Small intestine (tissue), 7 donors: ENCODE data around the gene PDE2A. TPM values are rescaled to one million over a fixed set of nuclear protein-coding genes. Genes with fewer than 3 reads are reported as not detected.
A peak's percentile ranks its signal among the peaks of the same experiment; 100 is the strongest.

Source experiments
- DNase-seq, 2 donors: peaks; one replicate each; pipeline versions ENCODE4 v3.0.0 to v3.0.0-alpha.2; 2013
- FAIRE-seq: peaks from 2 replicates; lab custom pipeline; 2012; peaks lifted over from hg19 to GRCh38; lab: Jason Lieb, UNC
- H3K27ac ChIP-seq, 3 donors: one replicate each; pipeline ENCODE4 v1.5.1; 2013; ENCODE audit warnings: low read length in 2 of 3, mild to moderate bottlenecking in 2 of 3, control low read depth in 1 of 3, inconsistent platforms in 1 of 3, low read depth in 1 of 3, moderate library complexity in 1 of 3
- H3K27me3 ChIP-seq, 3 donors: one replicate each; pipeline ENCODE4 v1.6.1; 2013; ENCODE audit warnings: low read length in 3 of 3, inconsistent platforms in 1 of 3; ENCODE audit not compliant: control insufficient read depth in 3 of 3, insufficient read depth in 3 of 3
- H3K36me3 ChIP-seq, 3 donors: one replicate each; pipeline ENCODE4 v1.6.1; 2013; ENCODE audit warnings: low read length in 3 of 3, inconsistent platforms in 1 of 3, low read depth in 1 of 3, mild to moderate bottlenecking in 1 of 3, moderate library complexity in 1 of 3; ENCODE audit not compliant: control insufficient read depth in 3 of 3, insufficient read depth in 2 of 3
- H3K4me1 ChIP-seq, 3 donors: one replicate each; pipeline ENCODE4 v1.6.1; 2013; ENCODE audit warnings: low read length in 2 of 3, inconsistent platforms in 1 of 3, low read depth in 1 of 3, mild to moderate bottlenecking in 1 of 3, moderate library complexity in 1 of 3; ENCODE audit not compliant: control insufficient read depth in 3 of 3, insufficient read depth in 2 of 3
- H3K4me3 ChIP-seq, 3 donors: one replicate each; pipeline ENCODE4 v1.5.1; 2013; ENCODE audit warnings: low read length in 3 of 3, control low read depth in 1 of 3, inconsistent platforms in 1 of 3, low read depth in 1 of 3, mild to moderate bottlenecking in 1 of 3, moderate library complexity in 1 of 3
- H3K9me3 ChIP-seq, 2 donors: one replicate each; pipeline ENCODE4 v1.6.1; 2013; ENCODE audit warnings: low read depth in 1 of 2, low read length in 1 of 2; ENCODE audit not compliant: control insufficient read depth in 2 of 2, insufficient read depth in 1 of 2
- WGBS, 3 donors: extraction: QIAGEN DNeasy Blood & Tissue Kit; methylation state at CpG; one replicate each; pipeline ENCODE4 v1.1.7; 2013; 5-methylcytosine and 5-hydroxymethylcytosine counted together
- polyA plus RNA-seq, 4 donors: library from polyadenylated mRNA; stranded (reverse) in 3 of 4; unstranded in 1 of 4; fragments of 200-250 nt in 3 of 4; fragments of 120-200 nt in 1 of 4; gene quantifications; one replicate each; pipeline versions ENCODE4 v1.2.1 to v1.2.3, GENCODE V29; 2013
- donor health status: healthy with polysubstance abuse.
- donor health status: control.
- donor health status: control.
- donor health status: Bipolar disorder and iron deficiency.
- donor health status: healthy.

PDE2A gene
- polyA plus RNA-seq, 4 donors, result 1.8 to 31.6 (median 7.4) TPM

- Histone ChIP-seq H3K36me3 (no peaks in the 10 kb centered on the region), H3K4me1 (peaks cover 0 to 31% (median 0%) of the 10 kb centered on the region in 3 donors), H3K27ac (no peak overlapping the region), H3K9me3 (no peaks in the 10 kb centered on the region), H3K27me3 (peaks cover 0 to 7% (median 0%) of the 10 kb centered on the region in 3 donors), H3K4me3 (no peak overlapping the region)
- 81 to 88% (median 83%) methylated on average over 4 of the region's 4 CpGs for WGBS, 3 donors
- DNase-seq (no peak), FAIRE-seq (no peak)
Observed at GRCh38 chr11:72621008-72621610, 53.1 kb downstream of the PDE2A start.

GRCh38 chr11:72618803-72619202, 55.4 kb downstream of the PDE2A start:
- Histone ChIP-seq H3K9me3 (no peaks in the 10 kb centered on the region), H3K4me1 (peaks cover 0 to 16% (median 0%) of the 10 kb centered on the region in 3 donors), H3K4me3 (no peak overlapping the region), H3K27ac (peak overlapping the region in 2 of 3 donors; percentile 41 to 63), H3K27me3 (peaks cover 0 to 11% (median 0%) of the 10 kb centered on the region in 3 donors), H3K36me3 (no peaks in the 10 kb centered on the region)
- no peak for FAIRE-seq
- 53 to 60% (median 59%) methylated on average over 8 of the region's 8 CpGs for WGBS, 3 donors
- peak in 1 of 2 donors; percentile 27 for DNase-seq

GRCh38 chr11:72617080-72617762, 57.0 kb downstream of the PDE2A start:
- FAIRE-seq, result no peak

GRCh38 chr11:72616655-72617054, 57.6 kb downstream of the PDE2A start:
- no peaks in the 10 kb centered on the region for H3K9me3 ChIP-seq
- no peaks in the 10 kb centered on the region for H3K36me3 ChIP-seq
- no peak overlapping the region for H3K4me3 ChIP-seq
- peaks cover 0 to 16% (median 0%) of the 10 kb centered on the region in 3 donors for H3K4me1 ChIP-seq
- H3K27me3 ChIP-seq, result peaks cover 0 to 11% (median 0%) of the 10 kb centered on the region in 3 donors
- 63 to 80% (median 75%) methylated on average over 4 of the region's 4 CpGs for WGBS, 3 donors
- H3K27ac ChIP-seq, result peak overlapping the region in 2 of 3 donors; percentile 9 to 61
- FAIRE-seq (no peak), DNase-seq (no peak)

More at GRCh38 chr11:72617080-72617762, 57.0 kb downstream of the PDE2A start:
- Histone ChIP-seq H3K9me3 (no peaks in the 10 kb centered on the region), H3K27me3 (peaks cover 0 to 11% (median 0%) of the 10 kb centered on the region in 3 donors), H3K4me3 (no peak overlapping the region), H3K4me1 (peaks cover 0 to 16% (median 0%) of the 10 kb centered on the region in 3 donors), H3K27ac (peak overlapping the region in 2 of 3 donors; percentile 61 to 63), H3K36me3 (no peaks in the 10 kb centered on the region)
- DNase-seq, result peak in 1 of 2 donors; percentile 29
- WGBS, 3 donors, result 58 to 70% (median 70%) methylated on average over 11 of the region's 11 CpGs

- Histone ChIP-seq H3K27ac (no peak overlapping the region), H3K36me3 (no peaks in the 10 kb centered on the region), H3K4me1 (peaks cover 0 to 16% (median 0%) of the 10 kb centered on the region in 3 donors), H3K27me3 (peaks cover 0 to 11% (median 0%) of the 10 kb centered on the region in 3 donors), H3K4me3 (no peak overlapping the region), H3K9me3 (no peaks in the 10 kb centered on the region)
- DNase-seq (no peak), FAIRE-seq (no peak)
- WGBS, 3 donors, result 40 to 69% (median 55%) methylated on average over 3 of the region's 3 CpGs
Observed at GRCh38 chr11:72615329-72615728, 58.9 kb downstream of the PDE2A start.

- peaks cover 0 to 16% (median 0%) of the 10 kb centered on the region in 3 donors for H3K4me1 ChIP-seq
- no peaks in the 10 kb centered on the region for H3K9me3 ChIP-seq
- H3K27me3 ChIP-seq, result peaks cover 0 to 13% (median 0%) of the 10 kb centered on the region in 3 donors
- FAIRE-seq, result no peak
- no peaks in the 10 kb centered on the region for H3K36me3 ChIP-seq
- no peak overlapping the region for H3K27ac ChIP-seq
- no peak for DNase-seq
- no peak overlapping the region for H3K4me3 ChIP-seq
- 17 to 27% (median 20%) methylated on average over 6 of the region's 6 CpGs for WGBS, 3 donors
Observed at GRCh38 chr11:72614381-72614780, 59.8 kb downstream of the PDE2A start.

- no peak overlapping the region for H3K27ac ChIP-seq
- WGBS, 3 donors, result 33 to 42% (median 37%) methylated on average over 7 of the region's 7 CpGs
- H3K4me3 ChIP-seq, result no peak overlapping the region
- H3K4me1 ChIP-seq, result peaks cover 0 to 16% (median 0%) of the 10 kb centered on the region in 3 donors
- DNase-seq, result no peak
- H3K9me3 ChIP-seq, result no peaks in the 10 kb centered on the region
- no peak for FAIRE-seq
- H3K36me3 ChIP-seq, result no peaks in the 10 kb centered on the region
- H3K27me3 ChIP-seq, result peaks cover 0 to 13% (median 0%) of the 10 kb centered on the region in 3 donors
Observed at GRCh38 chr11:72613977-72614376, 60.2 kb downstream of the PDE2A start.

GRCh38 chr11:72613450-72613849, 60.8 kb downstream of the PDE2A start:
- no peaks in the 10 kb centered on the region for H3K9me3 ChIP-seq
- peaks cover 0 to 13% (median 0%) of the 10 kb centered on the region in 3 donors for H3K27me3 ChIP-seq
- H3K4me3 ChIP-seq, result no peak overlapping the region
- no peak for FAIRE-seq
- no peak overlapping the region for H3K27ac ChIP-seq
- WGBS, 3 donors, result 77 to 83% (median 81%) methylated on average over 10 of the region's 10 CpGs
- no peak for DNase-seq
- H3K36me3 ChIP-seq, result no peaks in the 10 kb centered on the region
- H3K4me1 ChIP-seq, result peaks cover 0 to 13% (median 0%) of the 10 kb centered on the region in 3 donors
